ENCODE data around the gene DGKB. TPM values are rescaled to one million over a fixed set of nuclear protein-coding genes. Genes with fewer than 3 reads are reported as not detected.

Gene DGKB
- total and polyA plus RNA-seq, 2 donors = 0.09 to 0.19 TPM

- Histone ChIP-seq H3K27me3 (ENCODE audit: control insufficient read depth in 2 of 2, insufficient read depth in 1 of 2, low read length in 1 of 2) (no peaks in the 10 kb centered on the region), H3K36me3 (ENCODE audit: control insufficient read depth in 2 of 2, insufficient read depth in 2 of 2, low read length in 1 of 2) (no peaks in the 10 kb centered on the region)
- 96% methylated on average over 1 of the region's 1 CpG for WGBS
Observed at GRCh38 chr7:14156436-14156835, 746.1 kb downstream of the DGKB start.

GRCh38 chr7:14148974-14149373 is 753.6 kb downstream of the DGKB start:
- 84% methylated on average over 5 of the region's 5 CpGs for WGBS
- H3K4me1 ChIP-seq (ENCODE audit: control insufficient read depth in 2 of 2, insufficient read depth in 2 of 2, low read length in 2 of 2) = no peaks in the 10 kb centered on the region
- no peak for DNase-seq (ENCODE audit: low read depth in 6 of 9, low spot score in 9 of 9)

More at GRCh38 chr7:14156436-14156835, 746.1 kb downstream of the DGKB start:
- H3K9me3 ChIP-seq (ENCODE audit: control insufficient read depth in 2 of 2, insufficient read depth in 1 of 2, low read length in 1 of 2) = peaks cover 0 to 2% of the 10 kb centered on the region in 2 donors
- no peak for DNase-seq (ENCODE audit: low read depth in 6 of 9, low spot score in 9 of 9)
- H3K4me1 ChIP-seq (ENCODE audit: control insufficient read depth in 2 of 2, insufficient read depth in 2 of 2, low read length in 2 of 2) = no peaks in the 10 kb centered on the region
- no peak overlapping the region for H3K4me3 ChIP-seq (ENCODE audit: low read length in 2 of 2)
- no peak overlapping the region for H3K27ac ChIP-seq (ENCODE audit: low read depth in 1 of 2, low read length in 1 of 2)

GRCh38 chr7:14147532-14147931 is 755.0 kb downstream of the DGKB start:
- no peak for DNase-seq (ENCODE audit: low read depth in 6 of 9, low spot score in 9 of 9)
- 75% methylated on average over 2 of the region's 2 CpGs for WGBS
- Histone ChIP-seq H3K36me3 (ENCODE audit: control insufficient read depth in 2 of 2, insufficient read depth in 2 of 2, low read length in 1 of 2) (no peaks in the 10 kb centered on the region), H3K4me1 (ENCODE audit: control insufficient read depth in 2 of 2, insufficient read depth in 2 of 2, low read length in 2 of 2) (no peaks in the 10 kb centered on the region), H3K27me3 (ENCODE audit: control insufficient read depth in 2 of 2, insufficient read depth in 1 of 2, low read length in 1 of 2) (no peaks in the 10 kb centered on the region), H3K4me3 (ENCODE audit: low read length in 2 of 2) (no peak overlapping the region), H3K9me3 (ENCODE audit: control insufficient read depth in 2 of 2, insufficient read depth in 1 of 2, low read length in 1 of 2) (no peaks in the 10 kb centered on the region), H3K27ac (ENCODE audit: low read depth in 1 of 2, low read length in 1 of 2) (no peak overlapping the region)

More at GRCh38 chr7:14148974-14149373, 753.6 kb downstream of the DGKB start:
- no peaks in the 10 kb centered on the region for H3K36me3 ChIP-seq (ENCODE audit: control insufficient read depth in 2 of 2, insufficient read depth in 2 of 2, low read length in 1 of 2)
- H3K27ac ChIP-seq (ENCODE audit: low read depth in 1 of 2, low read length in 1 of 2) = no peak overlapping the region
- H3K9me3 ChIP-seq (ENCODE audit: control insufficient read depth in 2 of 2, insufficient read depth in 1 of 2, low read length in 1 of 2) = no peaks in the 10 kb centered on the region
- no peaks in the 10 kb centered on the region for H3K27me3 ChIP-seq (ENCODE audit: control insufficient read depth in 2 of 2, insufficient read depth in 1 of 2, low read length in 1 of 2)
- no peak overlapping the region for H3K4me3 ChIP-seq (ENCODE audit: low read length in 2 of 2)

DNA sequence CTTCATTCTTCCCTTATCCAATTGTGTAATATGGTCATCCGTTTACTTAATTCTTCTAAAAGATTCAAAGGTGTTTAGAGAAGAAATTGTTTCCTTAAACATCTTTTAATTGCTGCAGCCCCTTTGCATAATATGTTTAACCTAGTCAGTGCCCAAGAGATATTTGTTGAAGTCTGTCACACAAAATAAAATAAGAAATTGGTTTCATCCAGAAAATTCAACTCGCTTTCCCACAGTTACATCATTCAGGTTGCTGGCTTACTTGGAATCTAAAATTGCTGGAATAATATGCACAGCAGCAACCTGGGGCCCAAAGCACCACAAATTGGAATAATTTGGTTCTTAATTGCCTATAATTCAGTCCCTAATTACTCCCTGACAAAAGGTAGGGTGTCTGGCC is 758.0 kb downstream of the DGKB start:
- Histone ChIP-seq H3K4me3 (ENCODE audit: low read length in 2 of 2) (no peak overlapping the region), H3K9me3 (ENCODE audit: control insufficient read depth in 2 of 2, insufficient read depth in 1 of 2, low read length in 1 of 2) (no peaks in the 10 kb centered on the region), H3K27ac (ENCODE audit: low read depth in 1 of 2, low read length in 1 of 2) (no peak overlapping the region), H3K36me3 (ENCODE audit: control insufficient read depth in 2 of 2, insufficient read depth in 2 of 2, low read length in 1 of 2) (no peaks in the 10 kb centered on the region), H3K27me3 (ENCODE audit: control insufficient read depth in 2 of 2, insufficient read depth in 1 of 2, low read length in 1 of 2) (no peaks in the 10 kb centered on the region), H3K4me1 (ENCODE audit: control insufficient read depth in 2 of 2, insufficient read depth in 2 of 2, low read length in 2 of 2) (no peaks in the 10 kb centered on the region)
- 97% methylated on average over 2 of the region's 2 CpGs for WGBS
- DNase-seq (ENCODE audit: low read depth in 6 of 9, low spot score in 9 of 9) = no peak

- H3K27me3 ChIP-seq (ENCODE audit: control insufficient read depth in 2 of 2, insufficient read depth in 1 of 2, low read length in 1 of 2) = no peaks in the 10 kb centered on the region
- no peak for DNase-seq (ENCODE audit: low read depth in 6 of 9, low spot score in 9 of 9)
- H3K36me3 ChIP-seq (ENCODE audit: control insufficient read depth in 2 of 2, insufficient read depth in 2 of 2, low read length in 1 of 2) = no peaks in the 10 kb centered on the region
- H3K27ac ChIP-seq (ENCODE audit: low read depth in 1 of 2, low read length in 1 of 2) = no peak overlapping the region
- no peaks in the 10 kb centered on the region for H3K9me3 ChIP-seq (ENCODE audit: control insufficient read depth in 2 of 2, insufficient read depth in 1 of 2, low read length in 1 of 2)
- H3K4me3 ChIP-seq (ENCODE audit: low read length in 2 of 2) = no peak overlapping the region
- WGBS = 91% methylated on average over 1 of the region's 1 CpG
- H3K4me1 ChIP-seq (ENCODE audit: control insufficient read depth in 2 of 2, insufficient read depth in 2 of 2, low read length in 2 of 2) = no peaks in the 10 kb centered on the region
Observed at GRCh38 chr7:14144109-14144508, 758.4 kb downstream of the DGKB start.

- Histone ChIP-seq H3K4me3 (ENCODE audit: low read length in 2 of 2) (no peak overlapping the region), H3K36me3 (ENCODE audit: control insufficient read depth in 2 of 2, insufficient read depth in 2 of 2, low read length in 1 of 2) (no peaks in the 10 kb centered on the region), H3K4me1 (ENCODE audit: control insufficient read depth in 2 of 2, insufficient read depth in 2 of 2, low read length in 2 of 2) (no peaks in the 10 kb centered on the region), H3K27ac (ENCODE audit: low read depth in 1 of 2, low read length in 1 of 2) (no peak overlapping the region), H3K27me3 (ENCODE audit: control insufficient read depth in 2 of 2, insufficient read depth in 1 of 2, low read length in 1 of 2) (no peaks in the 10 kb centered on the region), H3K9me3 (ENCODE audit: control insufficient read depth in 2 of 2, insufficient read depth in 1 of 2, low read length in 1 of 2) (no peaks in the 10 kb centered on the region)
- no peak for DNase-seq (ENCODE audit: low read depth in 6 of 9, low spot score in 9 of 9)
- WGBS = 80% methylated on average over 2 of the region's 2 CpGs
Observed at GRCh38 chr7:14137676-14138075, 764.9 kb downstream of the DGKB start.

DNA sequence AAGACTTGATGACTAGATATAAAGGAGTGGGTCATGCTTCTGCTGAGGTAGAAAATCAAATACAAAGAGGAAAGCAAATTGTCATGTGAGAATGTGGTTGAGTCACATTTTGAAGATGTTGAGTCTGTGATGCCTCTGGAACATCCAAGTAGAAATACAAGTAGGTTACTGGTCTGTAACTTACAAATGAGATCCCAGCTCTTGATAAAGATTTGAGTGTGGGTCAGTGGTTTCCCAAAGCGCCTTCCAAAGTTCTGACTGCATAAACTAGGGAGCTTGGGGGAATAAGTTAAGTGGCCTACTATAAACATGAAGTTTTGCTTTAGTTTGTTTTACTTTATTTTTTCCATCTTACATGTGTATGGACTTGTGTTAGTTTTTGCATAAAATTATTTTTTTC is 768.8 kb downstream of the DGKB start:
- no peak overlapping the region for H3K27ac ChIP-seq (ENCODE audit: low read depth in 1 of 2, low read length in 1 of 2)
- no peaks in the 10 kb centered on the region for H3K36me3 ChIP-seq (ENCODE audit: control insufficient read depth in 2 of 2, insufficient read depth in 2 of 2, low read length in 1 of 2)
- no peaks in the 10 kb centered on the region for H3K4me1 ChIP-seq (ENCODE audit: control insufficient read depth in 2 of 2, insufficient read depth in 2 of 2, low read length in 2 of 2)
- DNase-seq (ENCODE audit: low read depth in 6 of 9, low spot score in 9 of 9) = no peak
- no peaks in the 10 kb centered on the region for H3K27me3 ChIP-seq (ENCODE audit: control insufficient read depth in 2 of 2, insufficient read depth in 1 of 2, low read length in 1 of 2)
- no peak overlapping the region for H3K4me3 ChIP-seq (ENCODE audit: low read length in 2 of 2)
- H3K9me3 ChIP-seq (ENCODE audit: control insufficient read depth in 2 of 2, insufficient read depth in 1 of 2, low read length in 1 of 2) = no peaks in the 10 kb centered on the region
- 85% methylated on average over 1 of the region's 1 CpG for WGBS

DNA sequence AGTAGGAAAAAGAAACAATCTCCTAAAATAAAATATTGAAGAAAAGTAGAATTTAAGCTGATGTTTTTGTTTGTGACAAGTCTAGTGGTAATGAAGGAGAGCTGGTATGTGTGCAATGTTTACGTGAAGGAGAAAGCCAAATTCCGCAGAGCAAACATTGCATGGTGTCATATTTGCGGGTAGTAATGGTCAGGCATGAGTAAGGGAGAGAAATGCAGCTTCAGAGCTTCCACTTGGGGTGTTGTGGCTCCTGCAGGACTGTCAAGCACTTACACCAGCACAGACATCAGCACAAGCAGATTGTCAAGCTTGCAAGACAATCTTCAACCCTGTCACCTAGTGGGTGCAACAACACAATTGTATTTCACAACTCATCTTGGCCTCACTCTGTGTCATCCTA is 776.6 kb downstream of the DGKB start:
- Histone ChIP-seq H3K36me3 (ENCODE audit: control insufficient read depth in 2 of 2, insufficient read depth in 2 of 2, low read length in 1 of 2) (no peaks in the 10 kb centered on the region), H3K4me3 (ENCODE audit: low read length in 2 of 2) (no peak overlapping the region), H3K4me1 (ENCODE audit: control insufficient read depth in 2 of 2, insufficient read depth in 2 of 2, low read length in 2 of 2) (no peaks in the 10 kb centered on the region), H3K9me3 (ENCODE audit: control insufficient read depth in 2 of 2, insufficient read depth in 1 of 2, low read length in 1 of 2) (no peaks in the 10 kb centered on the region), H3K27me3 (ENCODE audit: control insufficient read depth in 2 of 2, insufficient read depth in 1 of 2, low read length in 1 of 2) (no peaks in the 10 kb centered on the region), H3K27ac (ENCODE audit: low read depth in 1 of 2, low read length in 1 of 2) (no peak overlapping the region)
- no peak for DNase-seq (ENCODE audit: low read depth in 6 of 9, low spot score in 9 of 9)
- 94% methylated on average over 3 of the region's 3 CpGs for WGBS

GRCh38 chr7:14124716-14125115 is 777.8 kb downstream of the DGKB start:
- Histone ChIP-seq H3K27ac (ENCODE audit: low read depth in 1 of 2, low read length in 1 of 2) (no peak overlapping the region), H3K9me3 (ENCODE audit: control insufficient read depth in 2 of 2, insufficient read depth in 1 of 2, low read length in 1 of 2) (no peaks in the 10 kb centered on the region), H3K4me3 (ENCODE audit: low read length in 2 of 2) (no peak overlapping the region), H3K27me3 (ENCODE audit: control insufficient read depth in 2 of 2, insufficient read depth in 1 of 2, low read length in 1 of 2) (no peaks in the 10 kb centered on the region), H3K4me1 (ENCODE audit: control insufficient read depth in 2 of 2, insufficient read depth in 2 of 2, low read length in 2 of 2) (no peaks in the 10 kb centered on the region), H3K36me3 (ENCODE audit: control insufficient read depth in 2 of 2, insufficient read depth in 2 of 2, low read length in 1 of 2) (no peaks in the 10 kb centered on the region)
- 89% methylated on average over 2 of the region's 2 CpGs for WGBS
- no peak for DNase-seq (ENCODE audit: low read depth in 6 of 9, low spot score in 9 of 9)

DNA sequence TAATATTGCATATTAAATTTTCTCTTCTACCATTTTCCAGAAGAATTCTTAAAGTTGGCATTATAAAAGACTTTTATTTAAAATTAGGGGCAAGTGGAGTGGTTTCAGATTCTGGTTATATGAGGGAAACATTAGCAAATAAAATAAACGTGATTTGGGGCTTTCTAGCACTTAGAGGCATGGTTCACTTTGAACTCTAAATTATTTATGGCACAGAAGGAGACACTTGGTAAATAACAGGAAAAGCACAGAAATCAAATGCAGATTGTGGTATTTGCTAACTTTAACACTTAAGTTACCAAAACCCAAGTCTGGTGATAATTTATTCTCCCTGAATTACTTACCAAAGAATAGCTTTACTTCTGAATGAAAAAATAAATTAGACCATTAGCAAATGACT is 778.6 kb downstream of the DGKB start:
- Histone ChIP-seq H3K36me3 (ENCODE audit: control insufficient read depth in 2 of 2, insufficient read depth in 2 of 2, low read length in 1 of 2) (no peaks in the 10 kb centered on the region), H3K4me1 (ENCODE audit: control insufficient read depth in 2 of 2, insufficient read depth in 2 of 2, low read length in 2 of 2) (no peaks in the 10 kb centered on the region), H3K27ac (ENCODE audit: low read depth in 1 of 2, low read length in 1 of 2) (no peak overlapping the region), H3K27me3 (ENCODE audit: control insufficient read depth in 2 of 2, insufficient read depth in 1 of 2, low read length in 1 of 2) (no peaks in the 10 kb centered on the region), H3K4me3 (ENCODE audit: low read length in 2 of 2) (no peak overlapping the region), H3K9me3 (ENCODE audit: control insufficient read depth in 2 of 2, insufficient read depth in 1 of 2, low read length in 1 of 2) (no peaks in the 10 kb centered on the region)
- DNase-seq (ENCODE audit: low read depth in 6 of 9, low spot score in 9 of 9) = no peak
- WGBS = 22% methylated on average over 1 of the region's 1 CpG
